ENCODE data around the gene ITPA. TPM values are rescaled to one million over a fixed set of nuclear protein-coding genes. Genes with fewer than 3 reads are reported as not detected.

The ITPA gene
- total RNA-seq, 1 experiment from 2014 or later = 104 TPM

- TF ChIP-seq GTF2I (CRISPR knock-in tag; conservative IDR thresholded peaks at IDR 0.05) = 0 out of 2 replicates have a peak, but pooled peaks have one; percentile 21
- no peak for TF ChIP-seq FOXJ3 (CRISPR knock-in tag; IDR thresholded peaks at IDR 0.05; ENCODE audit: borderline replicate concordance)
Observed at GRCh38 chr20:3239026-3239866, 29.9 kb downstream of the ITPA start, which contains the start of gene SLC4A11 (continued).

GRCh38 chr20:3239867-3240775 is 30.8 kb downstream of the ITPA start:
- peak; percentile 65; the same call in 1 of the 2 replicates for TF ChIP-seq MAX (CRISPR knock-in tag; IDR thresholded peaks at IDR 0.05)
- TF ChIP-seq ARID4B (CRISPR knock-in tag; IDR thresholded peaks at IDR 0.05; ENCODE audit: borderline replicate concordance) = no peak; the same call in none of the 2 replicates
- 0 out of 2 replicates have a peak, but pooled peaks have one; percentile 61 for TF ChIP-seq ETV6 (CRISPR knock-in tag; IDR thresholded peaks at IDR 0.05)
- no peak for TF ChIP-seq ATF1 (CRISPR knock-in tag; IDR thresholded peaks at IDR 0.05)
- peak; percentile 34; the same call in 1 of the 2 replicates for TF ChIP-seq NFE2L1 (CRISPR knock-in tag; IDR thresholded peaks at IDR 0.05)
- TF ChIP-seq IRF1 (CRISPR knock-in tag; IDR thresholded peaks at IDR 0.05) = peak; percentile 80; the same call in 1 of the 2 replicates
- TF ChIP-seq RELA (CRISPR knock-in tag; IDR thresholded peaks at IDR 0.05; ENCODE audit: borderline replicate concordance) = 0 out of 2 replicates have a peak, but pooled peaks have one; percentile 20
- TF ChIP-seq KAT7 (CRISPR knock-in tag; IDR thresholded peaks at IDR 0.05; ENCODE audit: borderline replicate concordance) = peak; percentile 72; the same call in 1 of the 2 replicates
- Mint-ChIP-seq H3K36me3 (no peaks in the 10 kb centered on the region), H3K27me3 (ENCODE audit: low read depth) (peaks cover 56% of the 10 kb centered on the region), H3K4me3 (peak overlapping the region; percentile 95), H3K4me1 (peaks cover 26% of the 10 kb centered on the region), H3K27ac (no peak overlapping the region; the same call in 1 of the 2 replicates), H3K9me3 (no peaks in the 10 kb centered on the region)
- DNase-seq (ENCODE audit: low spot score) (peak; percentile 45), ATAC-seq (peak; percentile 11)
- CTCF ChIA-PET = interaction anchor here (0.7 to 3.6 kb wide), 13 partner anchors 10 to 299 kb away, joined by 3 to 92 read pairs (median 5); partner anchors contain the start of genes FASTKD5 and UBOX5
- POLR2A ChIA-PET = interaction anchor here (0.5 to 2.0 kb wide), 6 partner anchors 9 to 66 kb away, joined by 3 to 25 read pairs (median 3); partner anchors contain the start of gene LZTS3

- no peak for DNase-seq (ENCODE audit: low spot score)
- no peaks in the 10 kb centered on the region for H3K36me3 Mint-ChIP-seq
- TF ChIP-seq TEAD1 (CRISPR knock-in tag; IDR thresholded peaks at IDR 0.05) = no peak
- TF ChIP-seq ZNF232 (CRISPR knock-in tag; IDR thresholded peaks at IDR 0.05) = no peak
- no peak for TF ChIP-seq CBFB (CRISPR knock-in tag; IDR thresholded peaks at IDR 0.05; ENCODE audit: low read depth)
- no peak for TF ChIP-seq JAZF1 (CRISPR knock-in tag; IDR thresholded peaks at IDR 0.05)
- no peak for TF ChIP-seq NR1H2 (CRISPR knock-in tag; IDR thresholded peaks at IDR 0.05)
- no peak for TF ChIP-seq ATF3 (CRISPR knock-in tag; conservative IDR thresholded peaks at IDR 0.05)
- no peak for TF ChIP-seq IRF2 (CRISPR knock-in tag; IDR thresholded peaks at IDR 0.05; ENCODE audit: borderline replicate concordance, low read depth)
- no peak for TF ChIP-seq ZNF317 (CRISPR knock-in tag; IDR thresholded peaks at IDR 0.05; ENCODE audit: borderline replicate concordance, low read depth)
- no peak for TF ChIP-seq ZNF263 (CRISPR knock-in tag; IDR thresholded peaks at IDR 0.05; ENCODE audit: low read depth)
- TF ChIP-seq ATF6 (CRISPR knock-in tag; IDR thresholded peaks at IDR 0.05) = no peak
- no peak for TF ChIP-seq USF1 (CRISPR knock-in tag; IDR thresholded peaks at IDR 0.05)
Observed at GRCh38 chr20:3240776-3241363, 31.6 kb downstream of the ITPA start.

More at GRCh38 chr20:3240776-3241363, 31.6 kb downstream of the ITPA start:
- Mint-ChIP-seq H3K27me3 (ENCODE audit: low read depth) (peaks cover 56% of the 10 kb centered on the region), H3K4me3 (peak overlapping the region; percentile 95), H3K4me1 (peaks cover 26% of the 10 kb centered on the region), H3K27ac (no peak overlapping the region), H3K9me3 (no peaks in the 10 kb centered on the region)
- POLR2A ChIA-PET = interaction anchor here (0.6 kb wide), 1 partner anchor 31 kb away, joined by 3 read pairs; no protein-coding TSS in a partner anchor
- no peak for ATAC-seq
- CTCF ChIA-PET = interaction anchor here (1.9 to 3.6 kb wide), 4 partner anchors 9 to 76 kb away, joined by 8 to 92 read pairs (median 26); no protein-coding TSS in a partner anchor
